Renal cortex interstitium (tissue), 11 donors: ENCODE results near the gene ZC3H4. TPM values are rescaled to one million over a fixed set of nuclear protein-coding genes. Genes with fewer than 3 reads are reported as not detected.

Source experiments
- DNase-seq, 11 donors: peaks; one replicate each; pipeline ENCODE4 v3.0.0-alpha.2; 2013; ENCODE audit warnings: low read depth in 9 of 11, low spot score in 4 of 11; ENCODE audit errors: extremely low read depth in 1 of 11
- polyA plus RNA-seq, 3 donors: library from polyadenylated mRNA; unstranded; fragments of 120-200 nt; gene quantifications; one replicate each; pipeline ENCODE4 v1.2.1, GENCODE V29; 2013; ENCODE audit not compliant: insufficient read length in 3 of 3

Gene ZC3H4
- polyA plus RNA-seq, 3 donors: 31.6 to 42.7 (median 42.0) TPM

- DNase-seq: no peak
Measured at GRCh38 chr19:47036097-47036651, 77.4 kb downstream of the ZC3H4 start.

GRCh38 chr19:47035127-47036096, 78.2 kb downstream of the ZC3H4 start:
- DNase-seq: peak in 10 of 11 donors; percentile 72 to 84 (median 80)

- no peak for DNase-seq
Measured at GRCh38 chr19:47032171-47032811, 81.3 kb downstream of the ZC3H4 start.

- DNase-seq: no peak
Measured at GRCh38 chr19:47028195-47028601, 85.4 kb downstream of the ZC3H4 start.

- no peak for DNase-seq
Measured at GRCh38 chr19:47027586-47028088, 85.9 kb downstream of the ZC3H4 start.

GRCh38 chr19:47026889-47027288, 86.7 kb downstream of the ZC3H4 start:
- DNase-seq: no peak

- DNase-seq: no peak
Measured at GRCh38 chr19:47026156-47026555, 87.4 kb downstream of the ZC3H4 start.

GRCh38 chr19:47024502-47024901, 89.1 kb downstream of the ZC3H4 start:
- no peak for DNase-seq

- DNase-seq: no peak
Measured at GRCh38 chr19:47023448-47023794, 90.2 kb downstream of the ZC3H4 start.

GRCh38 chr19:47022541-47023447, 90.8 kb downstream of the ZC3H4 start:
- DNase-seq: no peak

- DNase-seq: no peak
Measured at GRCh38 chr19:47022140-47022536, 91.4 kb downstream of the ZC3H4 start.

- no peak for DNase-seq
Measured at GRCh38 chr19:47021536-47022139, 91.9 kb downstream of the ZC3H4 start.

GRCh38 chr19:47020992-47021496, 92.5 kb downstream of the ZC3H4 start:
- DNase-seq: no peak

GRCh38 chr19:47020132-47020805, 93.3 kb downstream of the ZC3H4 start:
- no peak for DNase-seq

- no peak for DNase-seq
Measured at GRCh38 chr19:47019431-47020041, 94.0 kb downstream of the ZC3H4 start, which contains the start of gene NPAS1. NPAS1 (plus strand) TSS chr19:47019837; CDS start chr19:47021048, 1,211 bp downstream.

- no peak for DNase-seq
Measured at GRCh38 chr19:47018923-47019322, 94.7 kb downstream of the ZC3H4 start.
